Measurements from ENCODE around the gene FAM32A.

- TF ChIP-seq CTCF (IDR thresholded peaks at IDR 0.05), result no peak
- no peak for TF ChIP-seq ZFX (IDR thresholded peaks at IDR 0.05; ENCODE audit: borderline replicate concordance)
Observed at GRCh38 chr19:16225279-16226183, 40.3 kb downstream of the FAM32A start.

All from 22Rv1 (cell line).